Articular chondrocyte of knee joint (primary cell): ENCODE data around the gene SALL1. TPM values are rescaled to one million over a fixed set of nuclear protein-coding genes. Genes with fewer than 3 reads are reported as not detected.

ENCODE experiments used
- total RNA-seq: library from RNA; depleted of rRNA; stranded (reverse); fragments of >200 nt; gene quantifications from 2 replicates; pipeline ENCODE4 v1.2.3, GENCODE V29; 2012

SALL1 gene
- total RNA-seq, result not detected in 2 replicates

DNA sequence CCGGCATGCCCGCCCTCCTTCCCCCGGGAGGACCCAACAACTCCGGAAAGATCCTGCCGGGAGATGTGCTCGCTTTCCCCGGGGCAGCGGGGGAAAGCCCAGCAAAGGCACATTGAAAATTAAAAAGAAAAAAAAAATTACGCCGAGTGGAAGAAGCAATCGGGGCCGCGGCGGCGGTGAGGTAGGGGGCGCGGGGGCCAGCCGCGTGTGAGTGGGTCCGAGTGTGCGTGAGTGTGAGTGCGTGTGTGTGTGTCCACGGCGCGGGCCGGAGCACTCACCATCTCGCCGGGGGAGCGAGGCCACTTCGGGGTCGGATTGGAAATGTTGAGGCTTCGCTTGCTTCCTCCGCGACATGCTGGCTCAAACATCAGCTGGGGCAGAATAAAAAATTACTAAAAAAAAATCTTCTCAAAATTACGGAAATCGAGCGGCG lies at the start of gene SALL1:
Gene SALL1, minus strand, starts transcription at position 383 of the 433 bp plus-strand sequence. Its CDS starts 29 bp downstream, at position 354.

